Naive B cell (primary cell): Measurements from ENCODE around the gene MXRA7. TPM values are rescaled to one million over a fixed set of nuclear protein-coding genes. Genes with fewer than 3 reads are reported as not detected.
A peak's percentile ranks its signal among the peaks of the same experiment; 100 is the strongest.
"Not testable (repeated sequence)": the region's sequence is repeated elsewhere in the genome, so short reads cannot be mapped to it uniquely, and the experiment has no call there.

Experiments
- ATAC-seq, 2 donors: fragments of 150-1000 bp; cut with Tn5 transposase; 2 replicates each; pipeline ENCODE4 v1.10.0; 2021; ENCODE audit warnings: low read depth in 2 of 2, mild to moderate bottlenecking in 2 of 2, moderate library complexity in 2 of 2
- DNase-seq: peaks from one replicate; pipeline ENCODE4 v3.0.0; 2022
- H3K27ac Mint-ChIP-seq, 6 donors: one replicate each; pipeline ENCODE4 v1.8.0; 2020 to 2022; ENCODE audit warnings: mild to moderate bottlenecking in 6 of 6, mixed read lengths in 6 of 6, moderate library complexity in 5 of 6, inconsistent platforms in 2 of 6
- H3K27me3 Mint-ChIP-seq, 3 donors: one replicate each; pipeline ENCODE4 v1.8.0; 2021 to 2022; ENCODE audit warnings: mixed read lengths in 3 of 3, mild to moderate bottlenecking in 1 of 3
- H3K36me3 Mint-ChIP-seq, 2 donors: one replicate each; pipeline ENCODE4 v1.8.0; 2020 to 2022; ENCODE audit warnings: mixed read lengths in 2 of 2, inconsistent platforms in 1 of 2, mild to moderate bottlenecking in 1 of 2
- H3K4me1 Mint-ChIP-seq, 3 donors: one replicate each; pipeline ENCODE4 v1.8.0; 2020 to 2022; ENCODE audit warnings: mixed read lengths in 3 of 3, inconsistent platforms in 1 of 3, mild to moderate bottlenecking in 1 of 3, moderate library complexity in 1 of 3
- H3K4me3 Mint-ChIP-seq, 8 donors: one replicate each; pipeline ENCODE4 v1.8.0; 2020 to 2022; ENCODE audit warnings: mild to moderate bottlenecking in 8 of 8, mixed read lengths in 8 of 8, moderate library complexity in 8 of 8, inconsistent platforms in 2 of 8
- H3K9me3 Mint-ChIP-seq, 7 donors: one replicate each; pipeline ENCODE4 v1.8.0; 2020 to 2022; ENCODE audit warnings: mixed read lengths in 7 of 7, mild to moderate bottlenecking in 5 of 7, inconsistent platforms in 2 of 7, moderate library complexity in 1 of 7
- polyA plus RNA-seq, 6 donors: library from polyadenylated mRNA; unstranded; fragments of 300-500 nt; fragmentation: Illumina TruSeq; gene quantifications; one replicate each; pipeline ENCODE4 v1.2.3, GENCODE V29; 2021; ENCODE audit warnings: low read depth in 6 of 6

The MXRA7 gene
- polyA plus RNA-seq, 6 donors from 2014 or later: 1.8 to 7.7 (median 3.5) TPM

- Mint-ChIP-seq H3K4me1 (peaks cover 7 to 25% (median 17%) of the 10 kb centered on the region in 3 donors), H3K36me3 (peaks cover 12 to 20% of the 10 kb centered on the region in 2 donors), H3K4me3 (peak overlapping the region in 1 of 8 donors; percentile 44), H3K9me3 (no peaks in the 10 kb centered on the region), H3K27ac (peak overlapping the region in 2 of 6 donors; percentile 21 to 29), H3K27me3 (no peaks in the 10 kb centered on the region)
- ATAC-seq (no peak), DNase-seq (no peak)
Measured at GRCh38 chr17:76740329-76741118, 29.8 kb upstream of the MXRA7 start.

- ATAC-seq, H3K9me3 Mint-ChIP-seq, H3K27me3 Mint-ChIP-seq, DNase-seq: not testable (repeated sequence)
- H3K27ac Mint-ChIP-seq: peak overlapping the region in 2 of 6 donors; percentile 44 to 71
- H3K36me3 Mint-ChIP-seq: peaks cover 15 to 23% of the 10 kb centered on the region in 2 donors
- H3K4me3 Mint-ChIP-seq: peak overlapping the region in 1 of 8 donors; percentile 95
- H3K4me1 Mint-ChIP-seq: peaks cover 15 to 34% (median 25%) of the 10 kb centered on the region in 3 donors
Measured at GRCh38 chr17:76739568-76740115, 28.9 kb upstream of the MXRA7 start.

GRCh38 chr17:76738468-76738850, 27.7 kb upstream of the MXRA7 start:
- peak overlapping the region; percentile 95 to 99 (median 98) for H3K4me3 Mint-ChIP-seq
- DNase-seq: no peak
- no peak for ATAC-seq
- peaks cover 27 to 46% (median 34%) of the 10 kb centered on the region in 3 donors for H3K4me1 Mint-ChIP-seq
- peak overlapping the region; percentile 97 to 99 (median 99) for H3K27ac Mint-ChIP-seq
- H3K27me3 Mint-ChIP-seq: no peaks in the 10 kb centered on the region
- peaks cover 24 to 33% of the 10 kb centered on the region in 2 donors for H3K36me3 Mint-ChIP-seq
- no peaks in the 10 kb centered on the region for H3K9me3 Mint-ChIP-seq

- H3K36me3 Mint-ChIP-seq: peaks cover 29 to 33% of the 10 kb centered on the region in 2 donors
- H3K9me3 Mint-ChIP-seq: no peaks in the 10 kb centered on the region
- H3K4me3 Mint-ChIP-seq: peak within 1 kb of the TSS; percentile 95 to 99 (median 98)
- H3K27me3 Mint-ChIP-seq: no peaks in the 10 kb centered on the region
- peak; percentile 94 for DNase-seq
- peak; percentile 69 to 70 for ATAC-seq
- H3K4me1 Mint-ChIP-seq: peaks cover 31 to 52% (median 34%) of the 10 kb centered on the region in 3 donors
- H3K27ac Mint-ChIP-seq: peak within 1 kb of the TSS; percentile 97 to 99 (median 99)
Measured at GRCh38 chr17:76737676-76738467, 27.1 kb upstream of the MXRA7 start, which contains the start of gene MFSD11. Gene MFSD11, plus strand, starts transcription at chr17:76738119. Its CDS starts 234 bp downstream, at chr17:76738353.

GRCh38 chr17:76737082-76737675, 26.4 kb upstream of the MXRA7 start, which contains the start of gene SRSF2:
Gene SRSF2, minus strand, starts transcription at chr17:76737331. Its CDS starts 171 bp downstream, at chr17:76737160.
- H3K4me3 Mint-ChIP-seq: peak within 1 kb of the TSS; percentile 95 to 99 (median 98)
- peaks cover 31 to 58% (median 34%) of the 10 kb centered on the region in 3 donors for H3K4me1 Mint-ChIP-seq
- peak within 1 kb of the TSS; percentile 97 to 99 (median 99) for H3K27ac Mint-ChIP-seq
- H3K9me3 Mint-ChIP-seq: no peaks in the 10 kb centered on the region
- H3K36me3 Mint-ChIP-seq: peaks cover 29% of the 10 kb centered on the region in 2 donors
- ATAC-seq: peak; percentile 67
- no peaks in the 10 kb centered on the region for H3K27me3 Mint-ChIP-seq
- peak; percentile 100 for DNase-seq

- H3K27ac Mint-ChIP-seq: peak overlapping the region; percentile 97 to 99 (median 99)
- no peaks in the 10 kb centered on the region for H3K27me3 Mint-ChIP-seq
- H3K9me3 Mint-ChIP-seq: no peaks in the 10 kb centered on the region
- ATAC-seq (peak; percentile 13 to 18), DNase-seq (peak; percentile 60)
- H3K4me1 Mint-ChIP-seq: peaks cover 33 to 64% (median 34%) of the 10 kb centered on the region in 3 donors
- H3K4me3 Mint-ChIP-seq: peak overlapping the region; percentile 95 to 99 (median 98)
- H3K36me3 Mint-ChIP-seq: peaks cover 25% of the 10 kb centered on the region in 2 donors
Measured at GRCh38 chr17:76736349-76737081, 25.8 kb upstream of the MXRA7 start.

- Mint-ChIP-seq H3K4me3 (peak overlapping the region; percentile 95 to 98 (median 96)), H3K36me3 (peaks cover 25% of the 10 kb centered on the region in 2 donors), H3K4me1 (peaks cover 34 to 72% (median 35%) of the 10 kb centered on the region in 3 donors), H3K27me3 (no peaks in the 10 kb centered on the region), H3K9me3 (no peaks in the 10 kb centered on the region), H3K27ac (peak overlapping the region; percentile 86 to 97 (median 96))
- DNase-seq (no peak), ATAC-seq (no peak)
Measured at GRCh38 chr17:76735586-76736348, 25.0 kb upstream of the MXRA7 start.

GRCh38 chr17:76735006-76735405, 24.2 kb upstream of the MXRA7 start:
- peak overlapping the region; percentile 95 to 98 (median 96) for H3K4me3 Mint-ChIP-seq
- peaks cover 34 to 73% (median 35%) of the 10 kb centered on the region in 3 donors for H3K4me1 Mint-ChIP-seq
- no peaks in the 10 kb centered on the region for H3K27me3 Mint-ChIP-seq
- peaks cover 25% of the 10 kb centered on the region in 2 donors for H3K36me3 Mint-ChIP-seq
- H3K9me3 Mint-ChIP-seq: no peaks in the 10 kb centered on the region
- peak overlapping the region; percentile 83 to 97 (median 96) for H3K27ac Mint-ChIP-seq
- no peak for ATAC-seq
- DNase-seq: peak; percentile 28

GRCh38 chr17:76734080-76734840, 23.5 kb upstream of the MXRA7 start:
- DNase-seq (no peak), ATAC-seq (no peak)
- Mint-ChIP-seq H3K4me1 (peaks cover 34 to 75% (median 37%) of the 10 kb centered on the region in 3 donors), H3K27me3 (no peaks in the 10 kb centered on the region), H3K27ac (peak overlapping the region; percentile 7 to 97 (median 81)), H3K36me3 (peaks cover 25% of the 10 kb centered on the region in 2 donors), H3K9me3 (no peaks in the 10 kb centered on the region), H3K4me3 (peak overlapping the region; percentile 95 to 98 (median 96))

- ATAC-seq (no peak), DNase-seq (no peak)
- Mint-ChIP-seq H3K4me3 (peak overlapping the region in 5 of 8 donors; percentile 3 to 98 (median 95)), H3K27me3 (no peaks in the 10 kb centered on the region), H3K27ac (peak overlapping the region in 4 of 6 donors; percentile 7 to 97 (median 62)), H3K36me3 (peaks cover 25% of the 10 kb centered on the region in 2 donors), H3K9me3 (no peaks in the 10 kb centered on the region), H3K4me1 (peaks cover 29 to 77% (median 39%) of the 10 kb centered on the region in 3 donors)
Measured at GRCh38 chr17:76733618-76733957, 22.8 kb upstream of the MXRA7 start.
